ENCODE measurements around the gene TMEM31. TPM values are rescaled to one million over a fixed set of nuclear protein-coding genes. Genes with fewer than 3 reads are reported as not detected.
A peak's percentile ranks its signal among the peaks of the same experiment; 100 is the strongest.

The TMEM31 gene
- polyA plus RNA-seq, 1 of the 3 experiments (the other 2 are of a cell fraction), result not detected

GRCh38 chrX:103754401-103754800 lies 43.7 kb downstream of the TMEM31 start (continued):
- TF ChIP-seq ZBTB33 (IDR thresholded peaks at IDR 0.05; ENCODE audit: borderline replicate concordance, low read depth) (no peak), POLR2AphosphoS5 (IDR thresholded peaks at IDR 0.05; ENCODE audit: low read depth, low read length) (no peak), SIN3A (IDR thresholded peaks at IDR 0.05; ENCODE audit: borderline replicate concordance, low read depth, low read length) (no peak), REST (IDR thresholded peaks at IDR 0.05; ENCODE audit: low read depth, low read length) (no peak), GABPA (IDR thresholded peaks at IDR 0.05; ENCODE audit: low read depth) (no peak), RAD21 (IDR thresholded peaks at IDR 0.05; ENCODE audit: low read length) (no peak), RFX5 (IDR thresholded peaks at IDR 0.05; ENCODE audit: low read length) (no peak), RCOR1 (IDR thresholded peaks at IDR 0.05; ENCODE audit: low read length) (peak; percentile 60; the same call in 1 of the 2 replicates), USF1 (IDR thresholded peaks at IDR 0.05; ENCODE audit: borderline replicate concordance, low read depth) (no peak), USF2 (IDR thresholded peaks at IDR 0.05; ENCODE audit: borderline replicate concordance, low read depth, low read length) (no peak), FOXM1 (IDR thresholded peaks at IDR 0.05; ENCODE audit: low read depth) (no peak), JUND (IDR thresholded peaks at IDR 0.05) (no peak), MXI1 (IDR thresholded peaks at IDR 0.05; ENCODE audit: low read depth, low read length) (no peak), MEF2A (IDR thresholded peaks at IDR 0.05; ENCODE audit: borderline replicate concordance, low read depth) (no peak), EP300 (IDR thresholded peaks at IDR 0.05; ENCODE audit: borderline replicate concordance in 1 of 2, low read depth in 1 of 2, low read length in 1 of 2) (peak in 1 of 2 experiments; percentile 65; a peak in 1 of 4 replicates)
